ENCODE measurements around the gene DUSP22. TPM values are rescaled to one million over a fixed set of nuclear protein-coding genes. Genes with fewer than 3 reads are reported as not detected.
"Not testable (repeated sequence)": the region's sequence is repeated elsewhere in the genome, so short reads cannot be mapped to it uniquely, and the experiment has no call there.

DUSP22 gene
- polyA plus RNA-seq, 1 donor = 25.1 TPM

DNA sequence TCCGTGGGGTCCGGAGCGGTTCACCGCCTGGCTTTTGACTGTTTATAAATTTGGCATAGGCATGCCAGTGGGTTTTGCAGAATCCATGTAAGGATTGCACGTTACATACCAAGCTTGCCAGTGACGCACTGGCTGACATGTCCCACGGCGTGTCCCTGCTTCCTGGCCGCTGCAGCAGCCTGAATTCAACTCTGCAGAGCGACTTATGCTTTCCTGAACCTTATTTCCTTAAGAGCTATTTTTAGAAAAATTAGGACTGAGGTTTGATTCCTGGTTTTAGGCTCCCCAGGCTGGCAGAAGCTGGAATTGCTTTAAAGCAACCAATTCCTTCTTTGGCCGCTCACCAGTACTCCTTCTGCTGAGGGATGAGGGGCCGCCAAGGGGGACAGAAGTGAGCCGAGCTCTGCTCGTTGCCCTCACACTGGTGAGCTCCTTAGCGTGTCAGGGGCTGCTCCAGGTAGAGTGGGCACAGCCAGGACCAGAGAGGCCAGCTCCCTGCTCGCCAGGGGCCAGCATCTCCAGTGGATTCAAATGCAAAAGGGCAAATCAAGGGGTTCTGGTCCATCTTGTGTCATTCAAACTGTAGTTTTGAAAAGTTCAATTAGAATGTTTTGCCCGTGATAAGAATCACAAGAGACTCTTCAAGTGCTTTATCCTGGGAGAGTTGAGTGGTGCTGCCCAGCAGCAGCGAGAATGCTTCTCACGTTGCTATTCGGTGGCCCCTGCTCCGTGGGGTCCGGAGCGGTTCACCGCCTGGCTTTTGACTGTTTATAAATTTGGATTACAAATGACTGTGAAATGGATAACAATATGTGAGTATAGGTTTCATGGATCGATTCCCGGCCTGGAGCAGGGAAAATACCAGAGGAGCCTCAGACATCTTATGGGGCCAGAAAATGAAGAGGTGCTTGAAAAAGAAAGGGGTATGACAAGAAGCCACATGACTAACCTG, 81.8 kb downstream of the DUSP22 start:
- Histone ChIP-seq H3K9me3 (ENCODE audit: control insufficient read depth, low read depth, low read length) (peaks cover 3% of the 10 kb centered on the region), H3K27ac (ENCODE audit: low read length) (no peak overlapping the region), H3K36me3 (ENCODE audit: control insufficient read depth, insufficient read depth, low read length) (no peaks in the 10 kb centered on the region), H3K4me3 (ENCODE audit: low read length) (no peak overlapping the region), H3K27me3 (ENCODE audit: control insufficient read depth, insufficient read depth, low read length) (peaks cover 23% of the 10 kb centered on the region), H3K4me1 (ENCODE audit: control insufficient read depth, insufficient read depth, low read length) (no peaks in the 10 kb centered on the region)
- no peak for DNase-seq
- WGBS (ENCODE audit: insufficient coverage, low lambda C conversion rate) = 84% methylated on average over 7 of the region's 26 CpGs

DNA sequence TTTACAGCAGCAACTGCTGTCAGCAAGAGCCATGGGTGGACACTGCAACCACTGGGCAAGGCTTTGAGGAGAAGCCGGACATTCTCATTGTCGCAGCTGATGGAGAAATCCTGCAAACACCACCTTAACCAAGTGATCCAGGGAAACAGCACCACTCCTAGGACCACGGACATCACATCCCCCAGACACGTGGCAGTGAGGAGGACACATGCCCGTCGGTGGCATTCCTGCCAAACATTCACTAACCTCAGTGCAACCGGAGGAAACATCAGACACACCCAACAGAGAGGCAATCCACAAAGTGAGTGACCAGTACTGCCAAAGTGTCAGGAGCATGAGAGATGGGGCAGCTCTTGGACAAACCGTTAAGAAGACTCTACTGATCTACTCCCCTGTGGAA, 82.7 kb downstream of the DUSP22 start:
- Histone ChIP-seq H3K9me3 (ENCODE audit: control insufficient read depth, low read depth, low read length) (peaks cover 6% of the 10 kb centered on the region), H3K36me3 (ENCODE audit: control insufficient read depth, insufficient read depth, low read length) (no peaks in the 10 kb centered on the region), H3K4me1 (ENCODE audit: control insufficient read depth, insufficient read depth, low read length) (no peaks in the 10 kb centered on the region), H3K27ac (ENCODE audit: low read length) (no peak overlapping the region), H3K4me3 (ENCODE audit: low read length) (no peak overlapping the region), H3K27me3 (ENCODE audit: control insufficient read depth, insufficient read depth, low read length) (peaks cover 22% of the 10 kb centered on the region)
- WGBS (ENCODE audit: insufficient coverage, low lambda C conversion rate) = 83% methylated on average over 1 of the region's 8 CpGs
- no peak for DNase-seq

DNA sequence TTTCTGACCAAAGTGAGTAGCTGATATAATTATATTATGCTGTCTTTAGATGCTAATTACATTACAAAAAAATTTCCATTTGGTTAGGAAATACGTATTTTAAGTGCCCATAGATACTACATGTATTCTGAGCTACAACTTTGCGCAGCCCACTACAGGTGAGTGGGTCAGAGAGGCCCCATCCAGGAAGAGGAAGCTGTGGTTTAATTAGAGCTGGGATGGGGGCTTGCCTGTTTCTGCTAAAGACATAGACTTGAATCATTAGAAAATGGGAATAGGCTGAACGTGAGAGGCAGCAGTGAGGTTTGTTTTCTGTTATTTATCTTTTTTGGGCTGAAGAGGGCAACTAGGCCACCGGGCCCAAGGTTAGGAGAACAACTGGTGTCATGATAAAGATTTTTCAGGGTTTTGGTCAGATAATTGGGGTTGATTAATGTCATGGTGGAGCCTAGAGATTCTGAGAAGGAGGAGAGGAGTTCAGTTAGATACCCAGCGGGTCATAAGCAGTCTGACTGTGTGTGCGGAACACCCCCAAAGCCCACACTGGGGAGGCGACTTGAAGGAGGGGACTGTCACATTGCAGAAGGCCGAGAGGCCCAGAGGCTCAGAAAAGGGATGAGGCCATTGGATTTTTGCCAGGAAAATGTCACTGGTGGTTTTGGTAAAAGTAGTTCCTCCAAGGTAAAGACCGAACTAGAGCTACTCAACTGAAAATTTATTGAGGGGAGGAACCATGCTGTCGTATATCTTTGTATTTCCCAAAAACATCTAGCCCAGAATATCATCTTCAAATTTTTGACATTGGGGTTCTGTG, 84.7 kb downstream of the DUSP22 start:
- Histone ChIP-seq H3K9me3 (ENCODE audit: control insufficient read depth, low read depth, low read length) (peaks cover 10% of the 10 kb centered on the region), H3K36me3 (ENCODE audit: control insufficient read depth, insufficient read depth, low read length) (no peaks in the 10 kb centered on the region), H3K4me1 (ENCODE audit: control insufficient read depth, insufficient read depth, low read length) (no peaks in the 10 kb centered on the region), H3K27ac (ENCODE audit: low read length) (no peak overlapping the region), H3K27me3 (ENCODE audit: control insufficient read depth, insufficient read depth, low read length) (peaks cover 32% of the 10 kb centered on the region), H3K4me3 (ENCODE audit: low read length) (no peak overlapping the region)
- 57% methylated on average over 1 of the region's 10 CpGs for WGBS (ENCODE audit: insufficient coverage, low lambda C conversion rate)
- no peak for DNase-seq

DNA sequence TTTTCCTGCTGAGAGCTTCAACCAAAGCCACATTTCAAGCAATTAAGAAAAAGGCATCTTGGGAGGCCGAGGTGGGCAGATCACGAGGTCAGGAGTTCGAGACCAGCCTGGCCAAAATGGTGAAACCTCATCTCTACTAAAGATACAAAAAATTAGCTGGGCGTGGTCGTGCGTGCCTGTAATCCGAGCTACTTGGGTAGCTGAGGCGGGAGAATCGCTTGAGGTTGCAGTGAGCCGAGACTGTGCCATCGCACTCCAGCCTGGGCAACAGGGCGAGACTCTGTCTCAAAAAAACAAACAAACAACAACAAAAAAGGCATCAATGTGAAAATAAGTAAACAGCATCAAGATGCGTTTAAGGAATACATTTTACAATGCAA, 85.3 kb downstream of the DUSP22 start:
- not testable (repeated sequence) for H3K4me1 ChIP-seq (ENCODE audit: control insufficient read depth, insufficient read depth, low read length); DNase-seq; H3K4me3 ChIP-seq (ENCODE audit: low read length); H3K36me3 ChIP-seq (ENCODE audit: control insufficient read depth, insufficient read depth, low read length); H3K27ac ChIP-seq (ENCODE audit: low read length); H3K9me3 ChIP-seq (ENCODE audit: control insufficient read depth, low read depth, low read length)
- 91% methylated on average over 5 of the region's 13 CpGs for WGBS (ENCODE audit: insufficient coverage, low lambda C conversion rate)
- peaks cover 30% of the 10 kb centered on the region for H3K27me3 ChIP-seq (ENCODE audit: control insufficient read depth, insufficient read depth, low read length)

DNA sequence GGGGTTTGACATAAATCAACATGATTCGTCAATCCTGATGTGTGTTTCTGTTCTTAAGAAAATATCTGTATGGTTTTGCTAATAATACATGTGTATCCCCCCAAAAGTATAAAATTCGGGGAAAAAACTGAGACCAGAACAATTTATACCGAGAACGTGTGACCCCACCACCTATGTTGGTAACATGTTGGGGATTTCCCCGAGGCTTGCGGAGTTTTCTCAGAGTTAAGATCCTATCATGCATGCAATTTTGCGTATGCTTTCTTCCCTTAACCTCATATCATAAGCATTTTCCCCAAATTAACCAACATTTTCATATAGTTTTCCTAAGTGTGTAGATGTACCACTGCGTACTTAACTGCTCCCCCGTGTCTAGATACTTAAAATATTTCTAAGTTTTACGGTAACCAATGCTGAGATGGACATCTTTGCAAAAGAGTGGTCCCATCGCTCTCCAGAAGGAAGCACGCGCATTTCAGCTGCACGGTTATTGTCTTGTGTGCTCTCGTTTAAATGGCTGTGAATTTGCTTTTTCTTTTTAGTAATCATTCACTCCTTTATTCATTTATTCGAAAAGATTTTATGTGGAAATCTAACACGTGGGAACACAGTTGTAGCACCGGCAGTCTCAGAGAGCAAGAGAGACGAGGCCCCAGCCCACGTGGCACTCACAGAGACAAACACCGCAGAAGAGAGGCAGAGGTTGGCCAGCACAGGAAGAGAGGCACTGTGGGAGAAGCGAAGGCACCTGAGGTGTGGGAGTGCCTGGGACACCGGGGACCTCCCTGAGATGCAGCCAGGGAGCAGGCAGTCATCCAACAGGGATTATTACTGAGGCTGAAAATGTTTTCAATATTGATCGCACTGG, 86.0 kb downstream of the DUSP22 start:
- no peak for DNase-seq
- 88% methylated on average over 17 of the region's 24 CpGs for WGBS (ENCODE audit: insufficient coverage, low lambda C conversion rate)
- H3K4me3 ChIP-seq (ENCODE audit: low read length) = no peak overlapping the region
- H3K27me3 ChIP-seq (ENCODE audit: control insufficient read depth, insufficient read depth, low read length) = peaks cover 23% of the 10 kb centered on the region
- no peaks in the 10 kb centered on the region for H3K4me1 ChIP-seq (ENCODE audit: control insufficient read depth, insufficient read depth, low read length)
- H3K9me3 ChIP-seq (ENCODE audit: control insufficient read depth, low read depth, low read length) = peaks cover 6% of the 10 kb centered on the region
- H3K36me3 ChIP-seq (ENCODE audit: control insufficient read depth, insufficient read depth, low read length) = no peaks in the 10 kb centered on the region
- no peak overlapping the region for H3K27ac ChIP-seq (ENCODE audit: low read length)

DNA sequence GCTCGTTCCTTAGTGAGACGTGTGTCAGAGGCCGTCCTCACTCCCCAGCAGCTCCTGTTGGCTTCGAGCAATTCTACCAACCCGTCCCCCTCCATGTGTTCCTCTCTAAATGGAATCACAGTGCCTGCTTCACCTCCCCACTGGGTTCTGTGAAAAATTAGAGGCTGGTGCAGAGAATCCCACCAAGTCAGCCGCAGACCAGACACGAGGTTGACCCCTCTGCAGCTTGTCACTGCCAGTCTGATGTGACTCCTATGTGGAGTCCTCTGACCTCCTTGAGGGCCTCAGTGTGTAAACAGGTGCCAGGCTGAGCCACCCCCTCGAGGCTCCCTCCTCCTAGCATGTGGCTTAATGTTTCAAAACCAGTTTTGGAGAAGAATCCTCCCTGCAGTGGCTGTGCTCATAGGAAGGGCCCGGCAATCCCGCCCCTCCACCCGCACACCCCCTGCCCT, 86.7 kb downstream of the DUSP22 start:
- Histone ChIP-seq H3K4me1 (ENCODE audit: control insufficient read depth, insufficient read depth, low read length) (no peaks in the 10 kb centered on the region), H3K4me3 (ENCODE audit: low read length) (no peak overlapping the region), H3K36me3 (ENCODE audit: control insufficient read depth, insufficient read depth, low read length) (no peaks in the 10 kb centered on the region), H3K9me3 (ENCODE audit: control insufficient read depth, low read depth, low read length) (peaks cover 6% of the 10 kb centered on the region), H3K27me3 (ENCODE audit: control insufficient read depth, insufficient read depth, low read length) (peaks cover 20% of the 10 kb centered on the region), H3K27ac (ENCODE audit: low read length) (no peak overlapping the region)
- WGBS (ENCODE audit: insufficient coverage, low lambda C conversion rate) = no CpG with 5 or more reads among the region's 11 CpGs
- DNase-seq = no peak

DNA sequence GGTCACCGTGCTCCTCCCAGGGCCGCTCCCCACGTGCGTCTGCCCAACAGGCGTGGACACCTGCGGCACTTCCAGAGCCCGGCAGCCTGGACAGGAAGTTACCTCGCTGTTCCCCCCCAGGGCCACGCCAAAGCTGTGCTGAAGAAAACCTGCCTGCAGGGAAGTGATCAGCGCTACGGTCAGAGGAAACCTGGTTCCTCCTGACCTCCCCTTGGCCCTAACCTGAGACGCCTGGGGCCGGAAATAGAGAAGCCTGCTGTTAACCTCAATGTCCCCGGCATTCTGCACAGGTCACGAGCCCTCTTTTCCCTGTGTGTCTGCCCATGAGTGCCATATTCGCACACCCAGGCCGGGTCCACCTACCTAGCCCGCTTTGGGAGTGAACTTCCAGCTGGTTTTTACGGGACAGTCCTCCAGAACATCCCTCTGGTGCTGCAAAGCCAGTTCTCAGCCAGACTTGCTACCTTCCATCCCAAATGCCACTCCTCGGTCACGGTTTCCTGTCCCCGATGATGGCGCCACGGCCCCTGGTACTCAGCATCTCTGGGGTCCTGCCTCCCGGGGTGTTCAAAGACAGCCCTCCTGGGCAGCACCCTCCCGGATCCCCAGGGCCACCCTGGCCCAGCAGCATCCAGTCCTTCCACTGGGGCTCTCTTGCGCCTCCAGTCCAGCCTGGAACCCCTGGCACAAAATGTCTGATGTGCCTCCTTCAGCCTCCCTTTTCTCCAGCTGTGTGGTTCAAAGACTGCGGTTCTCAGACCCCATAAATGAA, 87.3 kb downstream of the DUSP22 start:
- Histone ChIP-seq H3K9me3 (ENCODE audit: control insufficient read depth, low read depth, low read length) (peaks cover 6% of the 10 kb centered on the region), H3K27me3 (ENCODE audit: control insufficient read depth, insufficient read depth, low read length) (peaks cover 22% of the 10 kb centered on the region), H3K4me1 (ENCODE audit: control insufficient read depth, insufficient read depth, low read length) (no peaks in the 10 kb centered on the region), H3K27ac (ENCODE audit: low read length) (no peak overlapping the region), H3K4me3 (ENCODE audit: low read length) (no peak overlapping the region), H3K36me3 (ENCODE audit: control insufficient read depth, insufficient read depth, low read length) (no peaks in the 10 kb centered on the region)
- no CpG with 5 or more reads among the region's 28 CpGs for WGBS (ENCODE audit: insufficient coverage, low lambda C conversion rate)
- DNase-seq = no peak

DNA sequence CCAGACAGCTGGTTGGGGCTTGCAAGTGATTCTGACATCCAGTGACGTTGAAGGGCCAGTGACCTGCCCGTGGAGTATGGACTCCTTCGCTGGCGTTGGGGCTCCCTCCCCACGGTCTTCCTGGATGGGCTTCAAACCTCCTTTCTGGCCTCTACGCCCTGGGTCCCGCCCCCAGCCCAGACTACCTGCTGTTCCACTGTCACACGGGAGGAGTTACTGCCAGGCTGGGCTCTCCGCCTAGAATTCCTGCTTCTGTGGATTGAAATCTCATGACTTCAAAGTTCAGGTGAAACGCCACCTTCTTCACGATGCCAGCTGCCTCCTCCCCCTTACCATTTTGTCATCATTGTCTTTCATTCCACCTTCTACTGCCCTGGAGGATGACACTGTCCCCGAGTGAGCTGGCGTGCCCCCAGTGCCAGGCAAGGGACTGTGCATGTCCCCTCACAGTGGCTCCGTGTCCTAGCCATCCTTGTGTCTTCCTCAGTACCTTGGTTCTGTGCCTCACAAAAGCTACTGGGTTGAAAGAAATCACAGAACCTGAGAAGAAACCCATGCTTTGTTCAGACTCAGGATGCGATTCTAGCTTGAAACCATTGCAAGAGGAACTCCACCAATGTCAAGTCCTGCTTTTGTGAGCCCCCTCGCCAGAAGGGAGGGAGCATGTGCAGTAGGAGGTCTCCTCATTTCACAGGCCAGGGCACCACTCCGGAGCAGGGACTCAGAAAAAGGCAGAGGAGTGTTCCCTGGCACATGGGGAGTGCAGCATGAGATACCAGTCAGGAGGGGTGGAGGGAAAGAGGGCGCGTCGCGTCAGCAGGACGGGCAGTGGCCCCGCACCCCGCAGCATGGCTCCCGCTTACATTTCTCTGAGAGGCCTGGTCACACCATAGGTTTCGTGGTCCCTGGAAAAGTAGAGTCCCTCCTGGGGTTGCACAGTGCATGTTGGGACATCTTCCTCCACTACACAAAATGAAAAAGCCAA, 88.2 kb downstream of the DUSP22 start:
- Histone ChIP-seq H3K27ac (ENCODE audit: low read length) (no peak overlapping the region), H3K27me3 (ENCODE audit: control insufficient read depth, insufficient read depth, low read length) (peaks cover 22% of the 10 kb centered on the region), H3K36me3 (ENCODE audit: control insufficient read depth, insufficient read depth, low read length) (no peaks in the 10 kb centered on the region), H3K4me3 (ENCODE audit: low read length) (no peak overlapping the region), H3K9me3 (ENCODE audit: control insufficient read depth, low read depth, low read length) (peaks cover 6% of the 10 kb centered on the region), H3K4me1 (ENCODE audit: control insufficient read depth, insufficient read depth, low read length) (no peaks in the 10 kb centered on the region)
- no peak for DNase-seq
- 100% methylated on average over 2 of the region's 26 CpGs for WGBS (ENCODE audit: insufficient coverage, low lambda C conversion rate)
